D721Med (cell line): ENCODE data around the gene PCGF3.

Experiments
- DNase-seq: peaks from one replicate; pipeline ENCODE4 v3.0.0; 2011; ENCODE audit warnings: low spot score; ENCODE audit not compliant: insufficient read length
- FAIRE-seq: peaks from 2 replicates; lab custom pipeline; 2011; peaks lifted over from hg19 to GRCh38; lab: Jason Lieb, UNC
- TF ChIP-seq, protein P1 (sequence below): IDR thresholded peaks from 2 replicates; pipeline ENCODE4 v1.5.1; 2012; ENCODE audit warnings: mild to moderate bottlenecking, control low read depth; ENCODE audit not compliant: insufficient read depth; ENCODE audit errors: missing control alignments

The PCGF3 gene

DNA sequence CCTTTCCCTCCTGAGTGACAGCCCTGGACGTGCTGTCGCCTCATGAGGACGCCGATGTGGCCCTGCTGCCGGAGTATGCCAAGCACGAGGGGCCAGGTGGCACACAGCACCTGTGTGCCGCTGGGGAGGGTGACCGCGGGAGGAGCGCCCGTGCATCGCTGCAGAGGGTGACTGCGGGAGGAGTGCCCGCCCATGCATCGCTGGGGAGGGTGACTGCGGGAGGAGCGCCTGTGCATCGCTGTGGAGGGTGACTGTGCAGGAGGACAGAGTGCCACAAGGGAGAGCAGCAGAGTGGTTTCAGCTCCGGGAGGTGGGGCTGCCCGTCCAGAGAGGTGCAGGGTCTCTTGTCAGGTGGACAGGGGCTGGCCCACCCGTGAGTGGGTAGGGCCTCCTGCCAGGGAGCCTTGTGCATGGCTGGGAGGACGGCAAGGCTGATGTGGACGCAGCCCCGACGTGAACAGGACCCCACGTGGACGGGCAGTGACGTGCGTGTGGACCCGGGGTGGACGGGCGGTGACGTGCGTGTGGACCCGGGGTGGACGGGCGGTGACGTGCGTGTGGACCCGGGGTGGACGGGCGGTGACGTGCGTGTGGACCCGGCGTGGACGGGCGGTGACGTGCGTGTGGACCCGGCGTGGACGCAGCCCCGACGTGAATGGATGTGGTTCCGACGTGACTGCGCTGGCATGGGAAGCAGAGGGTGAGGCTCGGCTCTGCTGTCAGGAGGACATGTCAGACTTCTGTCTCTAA lies 14.7 kb downstream of the PCGF3 start:
- FAIRE-seq (no peak), DNase-seq (no peak)
- TF ChIP-seq, protein P1, sequence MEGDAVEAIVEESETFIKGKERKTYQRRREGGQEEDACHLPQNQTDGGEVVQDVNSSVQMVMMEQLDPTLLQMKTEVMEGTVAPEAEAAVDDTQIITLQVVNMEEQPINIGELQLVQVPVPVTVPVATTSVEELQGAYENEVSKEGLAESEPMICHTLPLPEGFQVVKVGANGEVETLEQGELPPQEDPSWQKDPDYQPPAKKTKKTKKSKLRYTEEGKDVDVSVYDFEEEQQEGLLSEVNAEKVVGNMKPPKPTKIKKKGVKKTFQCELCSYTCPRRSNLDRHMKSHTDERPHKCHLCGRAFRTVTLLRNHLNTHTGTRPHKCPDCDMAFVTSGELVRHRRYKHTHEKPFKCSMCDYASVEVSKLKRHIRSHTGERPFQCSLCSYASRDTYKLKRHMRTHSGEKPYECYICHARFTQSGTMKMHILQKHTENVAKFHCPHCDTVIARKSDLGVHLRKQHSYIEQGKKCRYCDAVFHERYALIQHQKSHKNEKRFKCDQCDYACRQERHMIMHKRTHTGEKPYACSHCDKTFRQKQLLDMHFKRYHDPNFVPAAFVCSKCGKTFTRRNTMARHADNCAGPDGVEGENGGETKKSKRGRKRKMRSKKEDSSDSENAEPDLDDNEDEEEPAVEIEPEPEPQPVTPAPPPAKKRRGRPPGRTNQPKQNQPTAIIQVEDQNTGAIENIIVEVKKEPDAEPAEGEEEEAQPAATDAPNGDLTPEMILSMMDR: no peak

DNA sequence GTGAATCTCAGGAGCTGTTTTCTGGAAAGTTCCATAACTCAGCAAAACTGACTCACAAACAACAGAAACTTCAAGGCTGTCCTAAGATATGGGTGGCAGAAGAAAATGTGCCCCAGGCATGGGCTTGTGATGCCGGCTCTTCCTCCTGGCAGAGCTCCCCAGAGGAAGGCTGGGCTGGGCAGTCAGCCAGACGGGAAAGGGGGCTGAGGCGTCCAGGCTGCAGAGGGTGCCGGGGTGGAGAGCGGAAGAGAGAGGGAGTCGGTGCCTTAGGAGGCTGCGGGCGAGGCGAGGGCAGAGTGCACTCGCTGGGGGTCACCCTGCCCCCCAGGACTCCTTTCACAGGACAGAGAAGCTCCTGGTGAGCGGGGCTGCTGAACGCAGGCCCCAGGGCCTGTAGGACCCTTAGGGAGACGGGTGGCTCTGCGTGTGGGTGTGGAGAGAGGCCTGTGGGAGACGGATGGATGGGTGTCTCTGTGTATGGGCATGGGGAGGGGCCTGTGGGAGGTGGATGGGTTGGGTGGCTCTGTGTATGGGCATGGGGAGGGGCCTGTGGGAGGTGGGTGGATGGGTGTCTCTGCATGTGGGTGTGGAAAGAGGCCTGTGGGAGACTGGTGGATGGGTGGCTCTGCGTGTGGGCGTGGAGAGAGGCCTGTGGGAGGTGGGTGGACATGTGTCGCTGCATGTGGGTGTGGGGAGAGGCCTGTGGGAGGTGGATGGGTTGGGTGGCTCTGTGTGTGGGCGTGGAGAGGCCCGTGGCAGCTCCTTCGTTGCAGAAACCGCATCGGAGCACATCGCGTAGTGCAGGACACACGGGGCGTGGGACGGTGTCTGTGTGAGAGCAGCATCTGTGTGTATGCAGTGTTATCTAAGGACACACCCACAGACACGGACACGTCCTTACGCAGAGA lies 15.9 kb downstream of the PCGF3 start:
- no peak for DNase-seq
- no peak for FAIRE-seq

DNA sequence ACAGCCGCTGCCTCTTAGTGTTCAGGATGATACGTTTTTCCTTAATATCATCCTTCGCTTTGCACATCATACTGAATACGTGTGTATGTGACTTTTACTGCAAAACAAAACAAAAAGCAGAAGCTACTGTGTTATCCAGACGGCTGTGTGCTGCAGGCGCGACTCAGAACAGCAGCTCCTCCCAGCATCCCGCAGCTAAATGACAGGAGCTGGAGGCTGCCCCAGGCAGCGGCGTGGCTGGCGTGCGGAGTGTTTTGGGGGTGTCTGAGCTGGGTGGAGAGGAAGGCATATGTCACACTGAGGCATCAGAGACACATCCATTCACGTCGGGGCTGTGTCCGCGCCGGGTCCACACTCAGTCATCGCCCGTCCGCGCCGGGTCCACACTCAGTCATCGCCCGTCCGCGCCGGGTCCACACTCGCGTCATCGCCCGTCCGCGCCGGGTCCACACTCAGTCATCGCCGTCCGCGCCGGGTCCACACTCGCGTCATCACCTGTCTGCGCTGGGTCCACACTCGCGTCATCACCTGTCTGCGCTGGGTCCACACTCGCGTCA lies 16.6 kb downstream of the PCGF3 start:
- no peak for FAIRE-seq
- DNase-seq: no peak
- TF ChIP-seq, protein P1: no peak

More for the DNA sequence above, 15.9 kb downstream of the PCGF3 start:
- TF ChIP-seq, protein P1: no peak

DNA sequence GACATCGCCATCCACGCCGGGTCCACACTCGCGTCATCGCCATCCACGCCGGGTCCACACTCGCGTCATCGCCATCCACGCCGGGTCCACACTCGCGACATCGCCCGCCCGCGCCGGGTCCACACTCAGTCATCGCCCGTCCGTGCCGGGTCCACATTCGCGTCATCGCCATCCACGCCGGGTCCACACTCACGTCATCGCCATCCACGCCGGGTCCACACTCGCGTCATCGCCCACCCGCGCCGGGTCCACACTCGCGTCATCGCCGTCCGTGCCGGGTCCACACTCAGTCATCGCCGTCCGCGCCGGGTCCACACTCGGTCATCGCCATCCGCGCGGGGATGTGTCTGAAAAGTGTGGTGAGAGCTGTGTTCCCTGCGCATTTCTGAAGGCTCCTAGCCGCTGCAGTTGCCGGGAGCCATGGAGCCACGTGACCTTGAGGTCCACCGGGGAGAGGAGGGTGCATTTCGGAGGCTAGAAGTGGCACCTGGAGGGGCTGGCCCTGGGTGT lies 17.3 kb downstream of the PCGF3 start:
- FAIRE-seq (no peak), DNase-seq (no peak)
- TF ChIP-seq, protein P1: no peak

DNA sequence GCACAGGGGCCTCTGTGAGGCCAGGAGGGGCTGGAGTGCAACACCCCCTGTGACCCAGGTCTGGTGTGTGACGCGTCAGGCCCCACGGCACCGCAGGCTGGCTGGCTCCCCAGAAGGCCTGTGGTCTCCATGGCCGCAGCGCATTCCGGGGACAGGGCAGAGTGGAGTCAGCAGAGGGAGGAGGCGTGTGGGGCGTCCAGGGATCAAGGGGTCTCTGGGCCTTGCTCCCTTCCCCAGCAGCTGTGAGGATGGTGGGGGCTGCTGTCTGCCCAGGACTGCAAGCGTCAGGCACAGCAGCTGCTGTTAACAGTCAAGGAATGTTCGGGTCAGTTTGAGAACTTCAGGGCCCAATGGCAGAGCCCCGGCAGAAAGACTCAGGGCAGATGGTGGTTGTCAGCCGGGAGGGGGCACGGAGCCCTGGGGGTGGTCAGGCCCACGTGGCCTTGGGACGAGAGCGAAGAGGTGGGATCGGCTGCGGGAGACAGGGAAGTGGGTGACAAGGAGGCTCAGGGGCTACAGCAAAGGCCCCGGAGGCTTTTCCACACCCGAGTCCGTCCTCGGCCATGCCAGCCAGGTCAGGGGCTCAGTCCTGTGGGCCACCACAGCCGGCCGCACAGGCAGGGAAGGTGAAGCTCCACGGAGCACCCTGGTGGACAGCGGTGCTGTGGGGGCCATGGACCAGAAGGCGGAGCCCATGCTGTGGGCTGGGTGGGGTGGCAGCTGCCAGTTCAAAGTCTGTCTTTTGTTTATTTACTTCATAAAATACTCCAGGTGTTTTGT lies 18.3 kb downstream of the PCGF3 start:
- no peak for DNase-seq
- TF ChIP-seq, protein P1: no peak
- no peak for FAIRE-seq

DNA sequence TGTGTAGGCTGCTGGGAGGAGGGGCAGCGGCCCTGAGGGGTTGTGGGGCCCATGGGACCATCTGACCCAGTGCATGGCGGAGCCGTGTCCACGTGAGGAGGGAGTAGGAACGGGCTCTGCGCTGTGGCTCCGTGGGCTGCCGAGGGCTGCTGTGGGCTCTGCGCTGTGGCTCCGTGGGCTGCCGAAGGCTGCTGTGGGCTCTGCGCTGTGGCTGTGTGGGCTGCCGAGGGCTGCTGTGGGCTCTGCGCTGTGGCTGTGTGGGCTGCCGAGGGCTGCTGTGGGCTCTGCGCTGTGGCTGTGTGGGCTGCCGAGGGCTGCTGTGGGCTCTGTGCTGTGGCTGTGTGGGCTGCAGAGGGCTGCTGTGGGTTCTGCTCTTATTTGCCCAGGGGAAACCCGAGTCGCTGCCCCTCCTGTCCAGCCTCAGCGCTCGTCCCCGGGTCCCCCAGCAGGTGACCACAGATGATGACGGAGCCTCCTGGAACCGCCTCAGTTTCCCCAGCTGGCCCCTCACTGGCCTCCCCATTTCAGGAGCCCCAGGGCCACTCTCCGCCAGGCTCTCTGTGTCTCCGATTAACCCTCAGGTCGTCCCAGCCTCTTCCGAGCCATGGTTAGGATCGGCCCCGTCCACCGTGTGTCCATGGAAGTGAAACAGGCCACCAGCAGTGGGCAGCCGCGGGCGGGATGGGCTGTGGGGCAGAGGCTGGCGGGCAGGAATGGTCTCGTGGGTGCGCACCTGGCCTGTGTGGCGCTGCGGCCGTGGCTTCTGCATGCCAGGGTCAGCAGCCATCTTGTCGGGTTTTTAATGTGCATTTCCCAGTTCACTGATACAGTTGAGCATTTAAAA lies 20.0 kb downstream of the PCGF3 start:
- FAIRE-seq: no peak
- DNase-seq: no peak
- TF ChIP-seq, protein P1: no peak
